Measurements from ENCODE around the gene TNMD. TPM values are rescaled to one million over a fixed set of nuclear protein-coding genes. Genes with fewer than 3 reads are reported as not detected.

Gene TNMD
- total and polyA plus RNA-seq, 2 of the 8 experiments (the other 6 are each of a cell fraction or from before 2014, with no cell fraction given) = 1.4 to 2.1 TPM

DNA sequence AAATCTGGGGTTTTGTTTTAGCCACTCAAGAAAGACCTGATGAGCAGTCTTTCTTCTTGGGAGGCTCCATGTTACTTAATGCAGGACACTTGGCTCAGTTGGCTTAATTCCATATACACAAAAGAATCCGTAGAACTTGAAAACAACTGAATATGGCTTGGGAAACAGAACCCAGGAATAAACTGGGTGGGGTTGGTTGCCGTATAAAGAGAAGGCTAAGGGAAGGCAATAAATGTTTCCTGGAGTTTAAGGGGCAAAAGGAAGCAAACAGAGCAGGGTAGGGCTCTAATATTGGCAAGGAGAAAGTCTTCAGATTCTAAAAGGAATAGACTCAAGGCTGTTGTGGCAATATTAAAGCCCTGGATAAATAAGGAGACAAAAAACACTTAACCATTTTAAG is 8.4 kb downstream of the TNMD start:
- Histone ChIP-seq H3K4ac (replicated peaks; ENCODE audit: insufficient read length, low read depth, low read length) (no peak overlapping the region), H4K91ac (replicated peaks; ENCODE audit: insufficient read length, low read length) (no peak overlapping the region), H3K79me2 (ENCODE audit: control insufficient read depth in 1 of 2, insufficient read depth in 2 of 2, low read length in 2 of 2) (no peaks in the 10 kb centered on the region), H3K79me1 (ENCODE audit: low read depth, low read length) (no peaks in the 10 kb centered on the region), H2AFZ (ENCODE audit: low read length) (no peak overlapping the region), H2BK5ac (ENCODE audit: low read depth, low read length) (no peak overlapping the region), H2BK15ac (ENCODE audit: low read length) (no peak overlapping the region), H3K18ac (ENCODE audit: extremely low read depth, low read length) (no peak overlapping the region; the same call in 1 of the 2 replicates), H4K8ac (ENCODE audit: extremely low read depth, insufficient read depth, low read length) (no peak overlapping the region), H3K4me3 (ENCODE audit: extremely low read depth in 1 of 4, insufficient read depth in 2 of 4, low read depth in 3 of 4, low read length in 4 of 4) (0 out of 8 replicates have a peak overlapping the region, but pooled peaks of 1 of the 4 experiments have one; percentile 6), H2AK5ac (ENCODE audit: low read depth, low read length) (no peak overlapping the region), H3K23ac (ENCODE audit: insufficient read length) (no peak overlapping the region), H4K5ac (ENCODE audit: insufficient read length, low read depth, low read length) (no peak overlapping the region), H4K20me1 (replicated peaks in 1 of 2; ENCODE audit: control insufficient read depth in 1 of 2, insufficient read depth in 2 of 2, low read length in 2 of 2) (no peaks in the 10 kb centered on the region), H3K27me3 (replicated peaks in 1 of 4; ENCODE audit: control insufficient read depth in 3 of 4, extremely low read depth in 1 of 4, insufficient read depth in 3 of 4, low read length in 3 of 4) (no peaks in the 10 kb centered on the region), H2BK20ac (ENCODE audit: low read length) (no peak overlapping the region), H2BK12ac (ENCODE audit: low read depth, low read length) (no peak overlapping the region), H3K36me3 (ENCODE audit: control insufficient read depth in 2 of 4, insufficient read depth in 4 of 4, low read length in 3 of 4) (no peaks in the 10 kb centered on the region), H3K4me1 (replicated peaks in 1 of 4; ENCODE audit: control insufficient read depth in 3 of 4, insufficient read depth in 4 of 4, low read length in 3 of 4) (peaks cover 0 to 11% (median 0%) of the 10 kb centered on the region in 4 experiments; a peak in 2 of 7 replicates), H3K9me3 (ENCODE audit: insufficient read depth in 2 of 2, low read depth in 1 of 2, low read length in 1 of 2) (no peaks in the 10 kb centered on the region), H3K23me2 (ENCODE audit: low read depth, low read length) (no peaks in the 10 kb centered on the region), H3K4me2 (ENCODE audit: insufficient read depth in 1 of 2, low read depth in 2 of 2, low read length in 2 of 2) (peak overlapping the region; percentile 28 to 35; a peak in 2 of 4 replicates), H3K9ac (replicated peaks in 1 of 4; ENCODE audit: extremely low read depth in 1 of 4, low read depth in 3 of 4, low read length in 3 of 4) (no peak overlapping the region), H3K27ac (ENCODE audit: low read depth, low read length) (no peak overlapping the region), H2BK120ac (replicated peaks; ENCODE audit: low read depth, low read length) (no peak overlapping the region), H3K56ac (replicated peaks; ENCODE audit: insufficient read length, low read depth, low read length) (no peak overlapping the region), H3K14ac (ENCODE audit: insufficient read length) (no peak overlapping the region)
- CTCF ChIA-PET (ENCODE audit: partially characterized antibody) = interaction anchor here (1.1 kb wide), 2 partner anchors 12 to 16 kb away, joined by 3 read pairs; no protein-coding TSS in a partner anchor
- no peak for DNase-seq (ENCODE audit: low read depth in 1 of 2, low spot score in 2 of 2)
- no peak for FAIRE-seq
- 62% methylated on average over 2 of the region's 2 CpGs; no CpG with 5 or more reads in 1 of the 2 experiments for whole genome bisulfite sequencing, 2 experiments (ENCODE audit: extremely low coverage in 1 of 2, insufficient coverage in 1 of 2, insufficient read length in 1 of 2, insufficient replicate concordance in 2 of 2, low coverage in 1 of 2, low lambda C conversion rate in 2 of 2, missing lambda C conversion rate in 1 of 2)
- TF ChIP-seq CHD2 (IDR thresholded peaks at IDR 0.05; ENCODE audit: low read length) (no peak), RBBP5 (IDR thresholded peaks at IDR 0.05; ENCODE audit: borderline replicate concordance, low read depth, low read length) (no peak), POU5F1 (IDR thresholded peaks at IDR 0.05; ENCODE audit: low read depth, low read length) (no peak), NANOG (IDR thresholded peaks at IDR 0.05; ENCODE audit: insufficient read depth, low read depth, low read length, poor library complexity, severe bottlenecking) (no peak), SAP30 (IDR thresholded peaks at IDR 0.05; ENCODE audit: insufficient read depth, insufficient replicate concordance, low read length) (no peak), TAF7 (optimal IDR thresholded peaks at IDR 0.05; ENCODE audit: borderline replicate concordance, low read depth, low read length) (no peak)
- TF ChIP-seq, protein P1, sequence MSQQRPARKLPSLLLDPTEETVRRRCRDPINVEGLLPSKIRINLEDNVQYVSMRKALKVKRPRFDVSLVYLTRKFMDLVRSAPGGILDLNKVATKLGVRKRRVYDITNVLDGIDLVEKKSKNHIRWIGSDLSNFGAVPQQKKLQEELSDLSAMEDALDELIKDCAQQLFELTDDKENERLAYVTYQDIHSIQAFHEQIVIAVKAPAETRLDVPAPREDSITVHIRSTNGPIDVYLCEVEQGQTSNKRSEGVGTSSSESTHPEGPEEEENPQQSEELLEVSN (IDR thresholded peaks at IDR 0.05) = no peak
- TF ChIP-seq, protein P2, sequence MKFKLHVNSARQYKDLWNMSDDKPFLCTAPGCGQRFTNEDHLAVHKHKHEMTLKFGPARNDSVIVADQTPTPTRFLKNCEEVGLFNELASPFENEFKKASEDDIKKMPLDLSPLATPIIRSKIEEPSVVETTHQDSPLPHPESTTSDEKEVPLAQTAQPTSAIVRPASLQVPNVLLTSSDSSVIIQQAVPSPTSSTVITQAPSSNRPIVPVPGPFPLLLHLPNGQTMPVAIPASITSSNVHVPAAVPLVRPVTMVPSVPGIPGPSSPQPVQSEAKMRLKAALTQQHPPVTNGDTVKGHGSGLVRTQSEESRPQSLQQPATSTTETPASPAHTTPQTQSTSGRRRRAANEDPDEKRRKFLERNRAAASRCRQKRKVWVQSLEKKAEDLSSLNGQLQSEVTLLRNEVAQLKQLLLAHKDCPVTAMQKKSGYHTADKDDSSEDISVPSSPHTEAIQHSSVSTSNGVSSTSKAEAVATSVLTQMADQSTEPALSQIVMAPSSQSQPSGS (IDR thresholded peaks at IDR 0.05; ENCODE audit: low read length) = no peak
- TF ChIP-seq, protein P3, sequence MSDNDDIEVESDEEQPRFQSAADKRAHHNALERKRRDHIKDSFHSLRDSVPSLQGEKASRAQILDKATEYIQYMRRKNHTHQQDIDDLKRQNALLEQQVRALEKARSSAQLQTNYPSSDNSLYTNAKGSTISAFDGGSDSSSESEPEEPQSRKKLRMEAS (IDR thresholded peaks at IDR 0.05) = no peak
- POLR2A ChIA-PET (ENCODE audit: partially characterized antibody) = no interaction called here

Measured in H1 (cell line).